NCI-H2196 treated with DMSO at 0.1 percent for 48 hours (cell line): ENCODE data around the gene SDF2.
A peak's percentile ranks its signal among the peaks of the same experiment; 100 is the strongest.
"Not testable (repeated sequence)": the region's sequence is repeated elsewhere in the genome, so short reads cannot be mapped to it uniquely, and the experiment has no call there.

Experiments
- DNase-seq: peaks from one replicate; lab custom pipeline; 2025; ENCODE audit not compliant: unreplicated experiment; lab: John Stamatoyannopoulos, UW

The SDF2 gene

GRCh38 chr17:28685366-28685765 is 23.7 kb upstream of the SDF2 start:
- DNase-seq, result no peak

DNA sequence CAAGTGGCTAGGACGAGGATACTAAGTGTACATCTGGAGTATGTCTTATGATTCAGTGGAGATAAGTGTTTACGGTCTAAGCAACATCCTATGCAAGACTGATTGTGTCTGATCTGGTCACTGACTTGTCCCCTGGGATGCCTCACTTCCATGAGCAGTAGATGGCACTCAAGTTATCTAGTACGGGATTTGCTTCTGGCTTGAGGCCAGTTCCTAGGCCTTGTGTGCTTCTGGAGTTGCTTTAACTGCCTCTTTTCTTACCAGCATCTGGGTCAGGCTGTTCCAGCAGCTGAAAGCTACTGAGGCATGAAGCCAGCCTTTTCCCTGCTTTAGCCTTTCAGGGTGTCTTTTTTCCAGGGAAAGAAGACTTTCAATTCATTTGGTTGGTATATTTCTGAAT is 23.3 kb upstream of the SDF2 start:
- peak; percentile 25 for DNase-seq

GRCh38 chr17:28682655-28683054 is 20.9 kb upstream of the SDF2 start:
- DNase-seq, result no peak

DNA sequence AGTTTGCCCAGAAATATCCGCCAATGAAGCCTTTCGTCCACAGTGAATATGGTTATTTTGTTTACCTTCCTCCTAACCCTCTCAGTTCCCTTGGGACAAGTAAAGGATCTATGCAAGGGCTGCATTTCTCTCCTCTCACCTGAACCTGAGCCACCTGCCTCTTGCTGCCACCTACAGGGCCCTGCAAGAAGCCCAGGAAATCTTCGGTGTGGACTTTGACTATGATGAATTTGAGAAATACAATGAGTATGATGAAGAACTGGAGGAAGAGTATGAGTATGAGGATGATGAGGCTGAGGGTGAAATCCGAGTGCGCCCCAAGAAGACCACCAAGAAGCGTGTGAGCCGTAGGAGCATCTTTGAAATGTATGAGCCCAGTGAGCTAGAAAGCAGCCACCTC is 14.3 kb upstream of the SDF2 start:
- DNase-seq, result no peak

GRCh38 chr17:28675490-28675889 is 13.8 kb upstream of the SDF2 start:
- DNase-seq, result no peak

- no peak for DNase-seq
These were observed 8.2 kb upstream of the SDF2 start for GRCh38 chr17:28669918-28670317.

GRCh38 chr17:28667870-28668269 is 6.2 kb upstream of the SDF2 start:
- no peak for DNase-seq

DNA sequence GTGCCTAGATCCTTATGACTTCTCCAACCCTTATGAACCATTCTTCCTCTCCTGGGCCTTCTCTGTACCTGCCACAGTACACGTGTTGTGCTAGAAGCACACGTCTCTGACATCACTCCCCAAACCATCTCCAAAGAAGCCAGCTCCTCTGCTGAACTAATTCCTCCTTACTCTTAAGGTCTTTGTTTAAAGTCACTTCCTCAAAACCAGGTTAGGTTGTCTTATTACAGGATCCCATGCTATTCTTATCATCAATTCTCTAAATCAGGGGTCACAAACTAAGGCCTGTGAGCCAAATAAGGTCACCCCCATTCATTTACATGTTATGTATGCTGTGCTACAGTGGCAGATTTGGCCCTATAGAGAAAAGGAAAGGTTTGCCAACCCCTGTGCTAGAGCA is 4.3 kb upstream of the SDF2 start:
- DNase-seq, result no peak

- no peak for DNase-seq
These were observed 2.0 kb upstream of the SDF2 start for GRCh38 chr17:28663723-28664122.

- no peak for DNase-seq
These were observed 772 bp upstream of the SDF2 start for GRCh38 chr17:28662527-28662829.

GRCh38 chr17:28659497-28659881 is 2.2 kb downstream of the SDF2 start:
- DNase-seq, result not testable (repeated sequence)

DNA sequence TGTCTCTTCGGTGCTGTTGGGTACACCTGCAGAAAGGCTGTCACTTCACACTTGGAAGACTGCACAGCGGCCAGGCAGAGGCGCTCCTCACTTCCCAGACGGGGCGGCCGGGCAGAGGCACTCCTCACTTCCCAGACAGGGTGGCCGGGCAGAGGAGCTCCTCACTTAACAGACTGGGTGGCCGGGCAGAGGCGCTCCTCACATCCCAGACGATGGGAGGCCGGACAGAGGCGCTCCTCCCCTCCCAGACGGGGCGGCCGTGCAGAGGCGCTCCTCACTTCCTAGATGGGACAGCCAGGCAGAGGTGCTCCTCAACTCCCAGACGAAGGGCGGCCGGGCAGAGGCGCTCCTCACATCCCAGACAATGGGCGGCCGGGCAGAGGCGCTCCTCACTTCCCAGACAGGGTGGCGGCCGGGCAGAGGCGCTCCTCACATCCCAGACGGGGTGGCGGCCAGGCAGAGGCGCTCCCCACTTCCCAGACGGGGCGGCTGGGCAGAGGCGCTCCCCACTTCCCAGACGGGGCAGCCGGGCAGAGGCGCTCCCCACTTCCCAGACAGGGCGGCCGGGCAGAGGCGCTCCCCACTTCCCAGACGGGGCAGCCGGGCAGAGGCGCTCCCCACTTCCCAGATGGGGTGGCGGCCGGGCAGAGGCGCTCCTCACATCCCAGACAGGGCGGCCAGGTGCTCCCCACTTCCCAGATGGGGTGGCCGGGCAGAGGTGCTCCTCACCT is 2.8 kb downstream of the SDF2 start:
- DNase-seq, result not testable (repeated sequence)

DNA sequence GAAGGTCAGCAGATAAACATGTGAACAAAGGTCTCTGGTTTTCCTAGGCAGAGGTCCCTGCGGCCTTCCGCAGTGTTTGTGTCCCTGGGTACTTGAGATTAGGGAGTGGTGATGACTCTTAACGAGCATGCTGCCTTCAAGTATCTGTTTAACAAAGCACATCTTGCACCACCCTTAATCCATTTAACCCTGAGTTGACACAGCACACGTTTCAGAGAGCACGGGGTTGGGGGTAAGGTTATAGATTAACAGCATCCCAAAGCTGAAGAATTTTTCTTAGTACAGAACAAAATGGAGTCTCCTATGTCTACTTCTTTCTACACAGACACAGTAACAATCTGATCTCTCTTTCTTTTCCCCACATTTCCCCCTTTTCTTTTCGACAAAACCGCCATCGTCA is 3.4 kb downstream of the SDF2 start:
- DNase-seq, result not testable (repeated sequence)

- DNase-seq, result no peak
These were observed 4.0 kb downstream of the SDF2 start for GRCh38 chr17:28657756-28658155.

DNA sequence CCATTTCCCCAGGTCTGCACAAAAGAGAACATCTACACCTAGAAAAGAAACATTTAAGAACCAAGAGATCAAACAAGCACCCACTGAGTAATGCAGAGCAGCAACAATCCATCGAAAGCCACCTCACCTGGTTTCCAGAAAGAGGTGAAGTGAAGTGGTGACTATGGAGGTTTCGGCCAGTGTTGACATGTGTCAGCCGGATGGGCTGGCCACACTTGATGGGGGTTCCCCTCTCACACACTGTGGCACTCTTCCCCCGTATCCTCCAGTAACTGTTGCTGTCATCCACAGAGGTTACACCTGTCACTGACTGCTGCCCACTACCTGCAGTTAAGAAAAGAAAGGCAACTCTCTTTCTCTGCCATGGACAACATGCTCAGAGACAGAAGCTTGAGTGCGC is 6.5 kb downstream of the SDF2 start:
- DNase-seq, result no peak

DNA sequence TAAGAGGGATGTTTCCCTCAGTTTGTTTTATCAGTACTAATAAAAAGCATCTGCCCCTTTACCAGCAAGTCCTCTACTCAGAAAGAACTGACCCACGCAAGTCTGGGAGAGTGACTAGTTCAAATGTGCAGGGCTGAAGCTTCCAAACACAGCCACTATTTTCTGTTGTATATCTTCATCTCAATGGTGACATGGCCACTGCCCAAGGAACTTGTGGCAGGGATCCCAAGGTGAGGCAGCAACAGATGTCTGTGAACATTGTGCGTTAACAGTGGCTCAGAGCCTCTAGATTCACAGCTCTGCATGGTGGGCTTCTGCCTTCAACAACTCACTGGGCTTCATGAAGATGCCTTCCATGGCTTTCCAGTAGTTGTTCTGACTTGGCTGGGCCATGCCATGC is 13.0 kb downstream of the SDF2 start:
- no peak for DNase-seq

GRCh38 chr17:28646039-28646754 is 15.5 kb downstream of the SDF2 start:
- DNase-seq, result no peak

DNA sequence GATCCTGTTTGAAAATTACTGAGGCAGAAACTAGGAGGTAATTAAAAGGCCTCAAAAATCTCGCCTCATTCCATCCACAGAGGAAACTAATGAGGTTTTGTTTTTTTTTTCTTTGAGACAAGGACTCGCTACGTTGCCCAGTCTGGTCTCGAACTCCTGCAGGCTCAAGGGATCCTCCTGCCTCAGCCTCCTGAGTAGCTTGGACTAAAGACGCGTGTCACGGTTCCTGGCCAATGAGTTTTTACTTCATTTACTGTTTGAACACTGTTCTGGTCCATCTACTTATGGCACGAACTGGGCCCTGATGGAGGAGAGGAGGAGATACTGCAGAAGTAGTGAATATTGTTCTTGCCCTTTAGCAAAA is 16.1 kb downstream of the SDF2 start:
- DNase-seq, result no peak

GRCh38 chr17:28644787-28645575 is 16.7 kb downstream of the SDF2 start, which contains the start of gene BLTP2:
TSS of gene BLTP2 (minus strand) at chr17:28645158. CDS start at chr17:28645056, 102 bp downstream.
- peak; percentile 43 for DNase-seq

DNA sequence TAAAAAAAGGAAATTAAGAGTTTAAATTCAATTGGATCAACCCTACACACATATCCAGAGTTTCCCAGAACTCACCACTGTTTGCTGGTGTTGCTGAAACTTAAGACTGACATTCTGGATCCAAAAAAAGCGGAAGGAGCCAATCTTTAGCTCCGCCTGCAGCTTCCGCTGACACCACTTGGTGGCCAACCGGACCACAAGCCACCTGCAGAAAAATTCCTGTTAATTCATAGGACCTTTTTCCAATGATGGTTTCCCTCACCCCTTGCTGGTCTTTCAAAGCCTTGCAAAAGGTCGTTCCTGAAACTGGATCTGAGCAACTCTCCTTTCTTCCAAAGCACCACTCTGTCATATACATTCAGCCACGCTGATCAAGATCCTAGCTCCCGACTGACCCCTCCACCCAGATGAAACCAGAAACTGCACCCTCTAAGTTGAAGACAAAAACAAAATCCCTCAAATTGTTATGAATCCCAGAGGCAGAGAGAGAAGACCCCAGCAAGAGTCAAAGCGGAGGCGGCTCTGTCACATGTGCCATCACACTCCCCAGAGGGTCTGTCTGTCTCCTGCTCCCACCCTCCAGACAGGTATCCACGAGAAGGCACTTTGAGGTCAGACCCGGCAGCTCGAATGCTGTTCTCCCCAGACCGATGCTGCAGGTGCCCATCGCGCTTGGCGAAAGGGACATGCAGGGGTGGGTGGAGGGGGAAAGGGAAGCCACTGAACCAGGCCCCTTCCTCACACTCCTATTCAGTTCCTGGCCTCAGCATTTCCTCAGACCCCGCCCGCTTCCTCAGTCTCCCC is 17.5 kb downstream of the SDF2 start:
- DNase-seq, result no peak

DNA sequence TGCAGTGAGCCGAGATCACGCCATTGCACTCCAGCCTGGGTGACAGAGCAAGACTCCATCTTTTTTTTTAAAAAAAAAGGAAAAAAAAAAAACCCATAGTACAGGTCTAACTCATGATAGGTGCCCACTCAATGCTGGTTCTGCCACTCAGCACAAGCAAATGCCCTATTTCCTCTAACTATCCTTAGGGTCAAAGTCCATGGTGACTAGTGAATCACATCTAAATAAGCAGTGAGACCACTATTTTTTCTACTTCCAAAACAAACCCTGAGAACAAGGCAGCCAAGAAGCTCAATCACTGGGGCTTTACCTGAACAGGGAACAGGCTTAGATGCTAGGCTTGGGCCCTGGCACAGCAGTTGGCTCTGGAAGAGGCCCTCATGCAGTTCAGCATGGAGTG is 20.1 kb downstream of the SDF2 start:
- no peak for DNase-seq
